Spleen (tissue), 7 donors: ENCODE results near the gene KIAA1328.

ENCODE experiments used
- CTCF ChIP-seq, 11 experiments: fragments of 200-600 bp in 7 of 11; fragments of 450-650 bp in 4 of 11; sonication (generic) in 4 of 11; IDR thresholded peaks in 8 of 11; conservative IDR thresholded peaks in 3 of 11; 1 replicate in 7 of 11; 2 replicates in 4 of 11; pipeline versions ENCODE4 v1.4.0 to v1.8.0; 2016 to 2021; ENCODE audit warnings: antibody characterized with exemption in 11 of 11, inconsistent platforms in 4 of 11, mild to moderate bottlenecking in 1 of 11
- POLR2AphosphoS5 ChIP-seq, 3 donors: sonication (generic); formaldehyde crosslinking; IDR thresholded peaks; one replicate each; pipeline ENCODE4 v1.5.1; 2017; ENCODE audit warnings: antibody characterized with exemption in 3 of 3
- donor health status: DM: no; HTN: no; CAD: no; lungs with moderate emphysema.
- donor health status: DM: no; HTN: no; CAD: no.
- donor health status: DM: no; HTN: no; CAD: no.

GRCh38 chr18:36814994-36815393 lies 13.9 kb upstream of the KIAA1328 start:
- TF ChIP-seq POLR2AphosphoS5 (IDR thresholded peaks at IDR 0.05) (no peak), CTCF (IDR thresholded peaks at IDR 0.05 in 8 of 11, conservative IDR thresholded peaks at IDR 0.05 in 3 of 11) (no peak)
